IMR-90 (cell line): ENCODE data around the gene NAPB. TPM values are rescaled to one million over a fixed set of nuclear protein-coding genes. Genes with fewer than 3 reads are reported as not detected.

Experiments
- ATAC-seq: fragments of 200-7000 bp; cut with Tn5 transposase; 2 replicates; pipeline ENCODE4 v1.9.1; 2020; ENCODE audit warnings: low read depth, mild to moderate bottlenecking, moderate library complexity
- BruUV-seq: library from RNA; stranded (reverse); fragments of 400-500 nt; replicated peaks from 2 replicates; lab custom pipeline; 2021; lab: Mats Ljungman, UMichigan
- CTCF ChIA-PET: fragments of 300-600 bp; formaldehyde crosslinking; extraction: SDS; loops from one replicate; lab custom pipeline; 2021; ENCODE audit warnings: antibody characterized with exemption; lab: Yijun Ruan, JAX
- POLR2A ChIA-PET: fragments of 300-600 bp; sonication (Branson Sonifier 250); formaldehyde crosslinking; loops from one replicate; lab custom pipeline; 2022; ENCODE audit warnings: antibody characterized with exemption; ENCODE audit not compliant: unreplicated experiment; lab: Charles Lee
- DNase-seq: peaks from one replicate; pipeline ENCODE4 v3.0.0; 2013
- H2AFZ ChIP-seq: replicated peaks from 2 replicates; pipeline ENCODE3; 2013; ENCODE audit warnings: low read length, mild to moderate bottlenecking; ENCODE audit not compliant: poor library complexity
- H2AK5ac ChIP-seq: 2 replicates; pipeline ENCODE4 v1.6.1; 2013; ENCODE audit warnings: low read depth, low read length, inconsistent platforms
- H2AK9ac ChIP-seq: replicated peaks from 2 replicates; pipeline ENCODE3; 2013; ENCODE audit warnings: mild to moderate bottlenecking, low read depth, low read length, moderate library complexity; ENCODE audit not compliant: poor library complexity
- H2BK120ac ChIP-seq: 2 replicates; pipeline ENCODE4 v1.6.1; 2013; ENCODE audit warnings: low read depth, low read length, inconsistent platforms
- H2BK15ac ChIP-seq: 3 replicates; pipeline ENCODE4 v1.6.1; 2013; ENCODE audit warnings: low read depth, low read length, inconsistent platforms
- H2BK20ac ChIP-seq: 2 replicates; pipeline ENCODE4 v1.6.1; 2013; ENCODE audit warnings: low read depth, mild to moderate bottlenecking, inconsistent platforms, low read length, moderate library complexity
- H2BK5ac ChIP-seq: 2 replicates; pipeline ENCODE4 v1.6.1; 2013; ENCODE audit warnings: mild to moderate bottlenecking, low read depth, low read length, inconsistent platforms; ENCODE audit not compliant: poor library complexity, severe bottlenecking
- H3K14ac ChIP-seq: replicated peaks from 2 replicates; pipeline ENCODE4 v1.6.1; 2013; ENCODE audit warnings: low read depth, low read length, inconsistent platforms
- H3K18ac ChIP-seq: 2 replicates; pipeline ENCODE4 v1.6.1; 2013; ENCODE audit warnings: low read depth, low read length, control low read depth
- H3K23ac ChIP-seq: 2 replicates; pipeline ENCODE4 v1.6.1; 2013; ENCODE audit warnings: low read depth, low read length, inconsistent platforms
- H3K27ac ChIP-seq: 2 replicates; pipeline ENCODE4 v1.5.1; 2013; ENCODE audit warnings: mild to moderate bottlenecking, control low read depth, low read length; ENCODE audit not compliant: insufficient read depth
- H3K27me3 ChIP-seq: 2 replicates; pipeline ENCODE4 v1.6.1; 2013; ENCODE audit warnings: low read length; ENCODE audit not compliant: control insufficient read depth, insufficient read depth
- H3K36me3 ChIP-seq: 2 replicates; pipeline ENCODE4 v1.6.1; 2013; ENCODE audit warnings: low read length, mixed read lengths; ENCODE audit not compliant: control insufficient read depth, insufficient read depth
- H3K4ac ChIP-seq: 2 replicates; pipeline ENCODE4 v1.6.1; 2013; ENCODE audit warnings: low read depth, low read length, inconsistent platforms
- H3K4me1 ChIP-seq: 2 replicates; pipeline ENCODE4 v1.6.1; 2013; ENCODE audit warnings: low read length, mixed read lengths; ENCODE audit not compliant: control insufficient read depth, insufficient read depth
- H3K4me2 ChIP-seq: 2 replicates; pipeline ENCODE4 v1.6.1; 2013; ENCODE audit warnings: low read depth, mild to moderate bottlenecking, control low read depth, low read length, moderate library complexity
- H3K4me3 ChIP-seq: 2 replicates; pipeline ENCODE4 v1.5.1; 2013; ENCODE audit warnings: low read depth, mild to moderate bottlenecking, control low read depth, low read length, moderate library complexity; ENCODE audit not compliant: insufficient read depth
- H3K56ac ChIP-seq: 2 replicates; pipeline ENCODE4 v1.6.1; 2013; ENCODE audit warnings: low read length, inconsistent platforms; ENCODE audit not compliant: insufficient read depth; ENCODE audit errors: extremely low read depth
- H3K79me1 ChIP-seq, 2 experiments: 2 replicates each; pipeline ENCODE4 v1.6.1; 2013; ENCODE audit warnings: low read length in 2 of 2, inconsistent platforms in 1 of 2, low read depth in 1 of 2
- H3K9ac ChIP-seq: 2 replicates; pipeline ENCODE4 v1.6.1; 2013; ENCODE audit warnings: low read depth, low read length, control low read depth
- H3K9me1 ChIP-seq: 2 replicates; pipeline ENCODE4 v1.6.1; 2013; ENCODE audit warnings: low read length, inconsistent platforms; ENCODE audit not compliant: insufficient read depth
- H3K9me3 ChIP-seq: 2 replicates; pipeline ENCODE4 v1.6.1; 2013; ENCODE audit warnings: low read length; ENCODE audit not compliant: control insufficient read depth, insufficient read depth
- H4K20me1 ChIP-seq: 2 replicates; pipeline ENCODE4 v1.6.1; 2013; ENCODE audit warnings: low read length, inconsistent platforms; ENCODE audit not compliant: insufficient read depth
- H4K5ac ChIP-seq: 2 replicates; pipeline ENCODE4 v1.6.1; 2013; ENCODE audit warnings: mild to moderate bottlenecking, low read depth, low read length, control low read depth
- H4K8ac ChIP-seq, 2 experiments: 2 replicates each; pipeline ENCODE4 v1.6.1; 2013; ENCODE audit warnings: low read depth in 2 of 2, low read length in 2 of 2, control low read depth in 1 of 2, inconsistent platforms in 1 of 2
- H4K91ac ChIP-seq: 2 replicates; pipeline ENCODE4 v1.6.1; 2013; ENCODE audit warnings: low read depth, low read length, inconsistent platforms; ENCODE audit not compliant: insufficient read depth
- BHLHE40 ChIP-seq: fragments of 150-350 bp; IDR thresholded peaks from 2 replicates; pipeline ENCODE4 v1.6.1; 2016; ENCODE audit warnings: mild to moderate bottlenecking, low read depth, low read length
- CEBPB ChIP-seq: IDR thresholded peaks from 2 replicates; pipeline ENCODE4 v1.6.1; 2012; ENCODE audit warnings: low read depth, low read length, improper control_type of control experiment
- CHD1 ChIP-seq: IDR thresholded peaks from 2 replicates; pipeline ENCODE4 v1.6.1; 2012; ENCODE audit warnings: low read depth, low read length, improper control_type of control experiment
- FOS ChIP-seq: fragments of 150-350 bp; IDR thresholded peaks from 2 replicates; pipeline ENCODE4 v1.6.1; 2016; ENCODE audit warnings: low read depth, low read length
- MAFK ChIP-seq: IDR thresholded peaks from 2 replicates; pipeline ENCODE4 v1.6.1; 2012; ENCODE audit warnings: low read depth, low read length, improper control_type of control experiment
- MAZ ChIP-seq: IDR thresholded peaks from 2 replicates; pipeline ENCODE4 v1.6.1; 2012; ENCODE audit warnings: low read depth, mild to moderate bottlenecking, low read length, improper control_type of control experiment, moderate library complexity, borderline replicate concordance
- MXI1 ChIP-seq: IDR thresholded peaks from 2 replicates; pipeline ENCODE4 v1.6.1; 2012; ENCODE audit warnings: low read depth, mild to moderate bottlenecking, low read length, moderate library complexity, borderline replicate concordance
- NFE2L2 ChIP-seq: fragments of 150-350 bp; IDR thresholded peaks from 2 replicates; pipeline ENCODE4 v1.6.1; 2016; ENCODE audit warnings: low read depth, mild to moderate bottlenecking, low read length
- POLR2A ChIP-seq: IDR thresholded peaks from 2 replicates; pipeline ENCODE4 v1.6.1; 2012; ENCODE audit warnings: mild to moderate bottlenecking, low read depth, low read length
- RAD21 ChIP-seq: IDR thresholded peaks from 2 replicates; pipeline ENCODE4 v1.6.1; 2012; ENCODE audit warnings: low read length, improper control_type of control experiment
- RCOR1 ChIP-seq: IDR thresholded peaks from 2 replicates; pipeline ENCODE4 v1.6.1; 2012; ENCODE audit warnings: mild to moderate bottlenecking, low read length, improper control_type of control experiment; ENCODE audit not compliant: insufficient replicate concordance
- RFX5 ChIP-seq: IDR thresholded peaks from 2 replicates; pipeline ENCODE4 v1.8.0; 2012; ENCODE audit warnings: low read depth, mild to moderate bottlenecking, low read length, moderate library complexity
- SMC3 ChIP-seq: fragments of 150-350 bp; IDR thresholded peaks from 2 replicates; pipeline ENCODE4 v1.6.1; 2016; ENCODE audit warnings: low read depth, mild to moderate bottlenecking, antibody characterized with exemption, low read length, moderate library complexity
- WGBS, 2 experiments: methylation state at CpG; one replicate each; pipeline versions ENCODE4 v1.1.5 to v1.1.7; 2013; ENCODE audit warnings: missing lambda C conversion rate in 2 of 2; ENCODE audit not compliant: insufficient read length in 1 of 2; ENCODE audit errors: extremely low coverage in 2 of 2; 5-methylcytosine and 5-hydroxymethylcytosine counted together
- dilution Hi-C: fragments of 300-500 bp; cut with HindIII; formaldehyde crosslinking; loops from one replicate; pipeline ENCODE4 v1.14.3; 2018; ENCODE audit warnings: low sequenced_read_pairs; ENCODE audit not compliant: unreplicated experiment
- in situ Hi-C: fragments of 300-500 bp; cut with MboI; formaldehyde crosslinking; loops from 3 replicates; pipeline ENCODE4 v1.14.3; 2019; ENCODE audit warnings: low sequenced_read_pairs, inconsistent platforms, mixed read lengths
- intact Hi-C: fragments of 100-400 bp; cut with micrococcal nuclease; formaldehyde crosslinking; loops from 2 replicates; pipeline ENCODE4 v1.10.0; 2022
- polyA plus RNA-seq, 3 experiments: library from polyadenylated mRNA; depleted of rRNA; stranded (reverse); fragments of >200 nt; gene quantifications; 2 replicates each; pipeline ENCODE4 v1.2.3, GENCODE V29; 2012; ENCODE audit warnings: low replicate concordance in 1 of 3
- total RNA-seq: library from RNA; depleted of rRNA; stranded (reverse); fragments of >200 nt; gene quantifications from 2 replicates; pipeline ENCODE4 v1.2.3, GENCODE V29; 2012
- TF ChIP-seq, protein P1 (sequence below): fragments of 150-350 bp; IDR thresholded peaks from 2 replicates; pipeline ENCODE4 v1.6.1; 2016; ENCODE audit warnings: low read depth, mild to moderate bottlenecking, low read length, moderate library complexity, borderline replicate concordance
- TF ChIP-seq, protein P2 (sequence below): conservative IDR thresholded peaks from 2 replicates; pipeline ENCODE4 v1.5.1; 2012; ENCODE audit warnings: mild to moderate bottlenecking, low read depth, low read length, improper control_type of control experiment

NAPB gene
- total and polyA plus RNA-seq, 2 of the 4 experiments (the other 2 are of a cell fraction), result 4.4 to 5.2 TPM

DNA sequence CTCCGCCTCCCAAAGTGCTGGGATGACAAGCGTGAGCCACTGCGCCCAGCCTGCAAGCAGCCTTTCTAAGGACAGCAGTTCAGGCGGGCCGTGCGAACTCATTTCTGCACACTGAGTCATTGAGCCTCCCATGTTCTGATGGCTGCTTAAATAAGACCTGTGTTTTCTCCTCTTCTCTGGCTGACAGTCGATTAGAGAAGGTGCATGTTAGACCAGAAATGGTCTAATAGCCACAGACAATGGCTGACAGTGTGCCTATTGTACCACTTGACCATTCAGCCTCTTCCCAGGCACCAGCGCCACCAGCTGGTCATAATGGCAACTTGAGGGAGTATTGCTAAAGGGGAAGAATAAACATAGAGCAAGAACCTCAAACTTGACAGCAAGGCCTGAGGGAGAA, 25.2 kb upstream of the NAPB start:
- no peak overlapping the region for H3K14ac ChIP-seq
- no peak overlapping the region for H2AFZ ChIP-seq
- no peak overlapping the region for H2BK5ac ChIP-seq
- no peak overlapping the region for H2AK9ac ChIP-seq
- no peaks in the 10 kb centered on the region for H3K36me3 ChIP-seq
- no peak overlapping the region for H3K27ac ChIP-seq
- H3K9me1 ChIP-seq, result peaks cover 6% of the 10 kb centered on the region; the same call in 1 of the 2 replicates
- no peak overlapping the region for H3K23ac ChIP-seq
- no peak overlapping the region for H2BK120ac ChIP-seq
- H2AK5ac ChIP-seq, result no peak overlapping the region
- no peak for TF ChIP-seq RFX5
- TF ChIP-seq, protein P1, sequence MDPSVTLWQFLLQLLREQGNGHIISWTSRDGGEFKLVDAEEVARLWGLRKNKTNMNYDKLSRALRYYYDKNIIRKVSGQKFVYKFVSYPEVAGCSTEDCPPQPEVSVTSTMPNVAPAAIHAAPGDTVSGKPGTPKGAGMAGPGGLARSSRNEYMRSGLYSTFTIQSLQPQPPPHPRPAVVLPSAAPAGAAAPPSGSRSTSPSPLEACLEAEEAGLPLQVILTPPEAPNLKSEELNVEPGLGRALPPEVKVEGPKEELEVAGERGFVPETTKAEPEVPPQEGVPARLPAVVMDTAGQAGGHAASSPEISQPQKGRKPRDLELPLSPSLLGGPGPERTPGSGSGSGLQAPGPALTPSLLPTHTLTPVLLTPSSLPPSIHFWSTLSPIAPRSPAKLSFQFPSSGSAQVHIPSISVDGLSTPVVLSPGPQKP, result no peak
- no peak for TF ChIP-seq MAFK
- TF ChIP-seq FOS, result no peak
- TF ChIP-seq RCOR1, result no peak
- no peak for TF ChIP-seq CEBPB
- no peak for TF ChIP-seq MAZ
- TF ChIP-seq MXI1, result no peak
- TF ChIP-seq SMC3, result no peak
- no peak for TF ChIP-seq CHD1
- no peak for TF ChIP-seq NFE2L2
- TF ChIP-seq RAD21, result peak; percentile 37
- TF ChIP-seq BHLHE40, result no peak
- TF ChIP-seq POLR2A, result no peak
- TF ChIP-seq, protein P2, sequence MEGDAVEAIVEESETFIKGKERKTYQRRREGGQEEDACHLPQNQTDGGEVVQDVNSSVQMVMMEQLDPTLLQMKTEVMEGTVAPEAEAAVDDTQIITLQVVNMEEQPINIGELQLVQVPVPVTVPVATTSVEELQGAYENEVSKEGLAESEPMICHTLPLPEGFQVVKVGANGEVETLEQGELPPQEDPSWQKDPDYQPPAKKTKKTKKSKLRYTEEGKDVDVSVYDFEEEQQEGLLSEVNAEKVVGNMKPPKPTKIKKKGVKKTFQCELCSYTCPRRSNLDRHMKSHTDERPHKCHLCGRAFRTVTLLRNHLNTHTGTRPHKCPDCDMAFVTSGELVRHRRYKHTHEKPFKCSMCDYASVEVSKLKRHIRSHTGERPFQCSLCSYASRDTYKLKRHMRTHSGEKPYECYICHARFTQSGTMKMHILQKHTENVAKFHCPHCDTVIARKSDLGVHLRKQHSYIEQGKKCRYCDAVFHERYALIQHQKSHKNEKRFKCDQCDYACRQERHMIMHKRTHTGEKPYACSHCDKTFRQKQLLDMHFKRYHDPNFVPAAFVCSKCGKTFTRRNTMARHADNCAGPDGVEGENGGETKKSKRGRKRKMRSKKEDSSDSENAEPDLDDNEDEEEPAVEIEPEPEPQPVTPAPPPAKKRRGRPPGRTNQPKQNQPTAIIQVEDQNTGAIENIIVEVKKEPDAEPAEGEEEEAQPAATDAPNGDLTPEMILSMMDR, result peak; percentile 47
- no peak overlapping the region for H4K91ac ChIP-seq
- no peak overlapping the region for H3K56ac ChIP-seq
- ChIA-PET POLR2A (no interaction called here), CTCF (interaction anchor here (0.6 to 1.2 kb wide), 2 partner anchors 10 to 31 kb away, joined by 3 to 5 read pairs; no protein-coding TSS in a partner anchor)
- 0 out of 2 replicates have a peak, but pooled peaks cover 3% of the 10 kb centered on the region for H3K4me1 ChIP-seq
- in situ Hi-C loops (loop anchor here (10.0 kb wide), 1 partner anchor 158 kb away; the partner anchor contains the start of gene CST9), dilution Hi-C loops (no loop called here), intact Hi-C loops (loop anchor here (1.0 kb wide), 1 partner anchor 97 kb away; no protein-coding TSS in a partner anchor)
- BruUV-seq, result no TSS peak
- no peaks in the 10 kb centered on the region for H4K20me1 ChIP-seq
- H2BK15ac ChIP-seq, result no peak overlapping the region
- H3K9me3 ChIP-seq, result no peaks in the 10 kb centered on the region
- no peak overlapping the region for H3K4me3 ChIP-seq
- no peak overlapping the region for H4K5ac ChIP-seq
- peaks cover 2% of the 10 kb centered on the region; the same call in 1 of the 2 replicates for H3K27me3 ChIP-seq
- DNase-seq (peak; percentile 21), ATAC-seq (peak; percentile 23; the same call in 1 of the 2 replicates)
- H2BK20ac ChIP-seq, result 0 out of 2 replicates have a peak overlapping the region, but pooled peaks have one; percentile 3
- 93% methylated on average over 6 of the region's 8 CpGs; no CpG with 5 or more reads in 1 of the 2 experiments for WGBS, 2 experiments
- no peak overlapping the region for H3K18ac ChIP-seq
- no peaks in the 10 kb centered on the region for H3K79me1 ChIP-seq
- no peak overlapping the region for H3K4ac ChIP-seq
- no peak overlapping the region for H3K9ac ChIP-seq
- no peak overlapping the region for H3K4me2 ChIP-seq
- no peak overlapping the region for H4K8ac ChIP-seq
